Measurements from ENCODE around the gene CDH8.

CDH8 gene

DNA sequence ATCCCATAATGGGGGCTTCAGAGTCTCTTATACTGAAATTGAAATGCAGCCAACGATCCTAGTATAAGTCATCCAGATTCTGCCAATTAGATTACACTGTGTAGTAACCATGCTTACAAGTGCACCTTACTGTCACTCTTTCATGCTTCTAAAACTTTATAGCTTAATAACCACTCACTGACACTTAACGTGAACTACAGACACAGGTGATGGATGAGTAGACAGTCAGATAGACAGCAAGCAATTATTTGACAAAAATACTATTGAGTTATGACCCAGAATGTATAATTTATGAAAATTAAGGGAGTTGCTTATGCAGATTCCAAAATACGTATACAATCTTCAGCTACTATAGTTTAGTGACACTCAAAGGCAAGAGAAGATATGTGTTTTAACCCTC is 6.3 kb downstream of the CDH8 start:
- DNase-seq: no peak

DNA sequence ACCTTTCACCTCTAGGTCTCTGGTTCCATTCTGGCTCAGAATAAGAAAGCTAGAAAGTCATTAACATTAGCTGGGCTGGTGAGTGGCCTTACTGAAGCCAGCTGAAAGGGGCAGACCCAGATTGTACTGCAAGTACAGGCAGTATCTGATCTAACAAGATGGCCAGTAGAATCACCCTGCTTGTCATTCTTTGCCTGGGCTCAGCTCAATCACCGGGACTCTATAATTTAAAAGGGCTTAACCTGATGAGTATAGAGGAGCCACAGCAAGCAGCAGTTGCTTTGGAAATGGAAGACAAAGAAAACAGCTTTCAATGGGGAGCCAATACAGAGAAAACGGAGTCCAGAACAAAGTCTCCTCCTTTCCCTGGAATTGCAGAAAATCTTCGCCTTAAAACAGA is 13.6 kb downstream of the CDH8 start:
- DNase-seq: no peak

DNA sequence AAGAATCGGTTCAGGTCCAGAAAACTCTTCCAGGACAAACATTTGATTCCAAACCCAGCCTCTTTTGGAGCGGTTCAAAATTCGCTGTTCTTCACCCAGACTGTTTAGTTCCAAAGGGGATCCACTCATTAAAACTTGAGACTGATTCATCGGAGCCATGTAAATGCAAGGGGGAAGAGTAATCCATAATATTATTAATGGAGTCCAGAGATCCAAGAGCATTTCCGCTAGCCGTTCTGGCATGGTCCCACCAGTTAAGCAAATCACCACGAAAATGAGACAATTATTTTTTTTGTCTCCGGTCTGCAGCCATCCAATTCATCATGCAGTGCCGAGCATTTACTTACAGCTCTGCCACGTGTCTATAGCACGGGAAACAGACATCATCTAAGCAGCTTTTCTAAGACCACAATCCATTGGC is 15.1 kb downstream of the CDH8 start:
- no peak for DNase-seq

DNA sequence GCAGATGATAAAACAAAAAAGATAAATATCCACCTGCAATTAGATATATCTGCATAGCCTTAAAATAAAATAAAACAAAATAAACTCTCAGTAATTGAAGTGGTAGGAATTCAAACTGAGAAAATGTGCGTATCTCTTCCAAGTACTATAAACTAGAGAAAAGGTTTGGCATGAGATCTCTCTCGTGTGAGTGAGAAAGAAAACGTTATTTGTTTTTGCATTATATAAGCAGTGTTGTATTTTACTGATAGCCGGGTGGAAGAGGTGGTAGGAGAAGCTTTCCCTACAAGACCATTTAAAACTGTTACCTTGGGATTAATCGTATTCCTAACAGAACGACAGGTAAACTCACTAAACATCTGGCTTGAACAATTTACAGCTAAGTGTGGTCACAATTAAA is 15.6 kb downstream of the CDH8 start:
- no peak for DNase-seq

DNA sequence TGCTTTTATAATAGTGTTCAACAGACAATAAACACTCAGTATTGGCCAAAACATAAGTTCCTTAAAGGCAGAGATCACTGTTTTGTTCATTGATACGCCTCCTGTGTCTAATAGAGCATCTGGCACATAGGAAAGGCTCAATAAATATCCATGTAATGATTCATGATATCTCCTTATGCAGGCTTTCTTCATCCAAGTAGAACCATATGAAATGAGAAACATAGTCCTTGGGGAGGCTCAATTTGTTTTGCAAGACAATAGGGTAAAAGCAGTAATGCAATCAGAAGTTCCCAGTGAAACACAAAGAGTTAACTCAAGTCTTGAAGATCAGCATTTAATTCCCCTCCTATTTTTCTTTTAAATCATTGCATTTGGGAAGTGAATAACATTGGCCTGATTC is 16.4 kb downstream of the CDH8 start:
- no peak for DNase-seq

DNA sequence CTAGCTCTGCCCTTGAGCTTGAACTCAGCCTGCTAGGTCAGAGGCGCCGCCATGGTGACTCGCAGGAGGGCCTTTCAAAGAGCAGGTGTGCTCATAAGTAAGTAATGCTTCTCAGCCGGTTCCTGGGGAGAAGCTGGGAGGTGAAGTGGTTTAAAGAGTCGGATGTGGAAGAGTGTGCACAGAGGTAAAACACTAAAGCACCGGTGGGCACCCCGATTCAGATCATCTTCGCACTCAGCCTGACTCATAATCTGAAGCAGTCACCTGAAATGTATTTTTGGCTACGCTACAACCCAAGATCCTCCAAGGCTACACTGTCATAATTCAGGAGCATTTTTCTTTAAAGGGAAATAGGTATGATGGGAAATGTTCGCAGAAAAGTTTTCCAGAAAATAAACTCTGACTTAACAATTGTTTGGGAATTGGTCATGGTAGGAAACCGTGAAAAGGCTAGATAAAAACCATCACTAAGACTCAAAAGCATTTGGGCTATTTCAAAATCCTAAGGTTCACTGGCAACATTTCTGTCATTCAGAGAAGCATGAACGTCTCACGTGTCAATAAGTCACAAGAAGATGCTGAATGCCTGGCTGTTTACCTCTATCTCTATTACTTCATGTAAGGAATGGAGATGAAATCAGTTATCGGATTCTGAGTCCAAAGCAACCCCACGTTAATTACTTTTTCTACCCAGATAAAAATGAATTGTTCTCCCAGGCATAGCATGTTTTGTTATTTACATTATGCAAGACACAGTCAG is 17.8 kb downstream of the CDH8 start:
- no peak for DNase-seq

DNA sequence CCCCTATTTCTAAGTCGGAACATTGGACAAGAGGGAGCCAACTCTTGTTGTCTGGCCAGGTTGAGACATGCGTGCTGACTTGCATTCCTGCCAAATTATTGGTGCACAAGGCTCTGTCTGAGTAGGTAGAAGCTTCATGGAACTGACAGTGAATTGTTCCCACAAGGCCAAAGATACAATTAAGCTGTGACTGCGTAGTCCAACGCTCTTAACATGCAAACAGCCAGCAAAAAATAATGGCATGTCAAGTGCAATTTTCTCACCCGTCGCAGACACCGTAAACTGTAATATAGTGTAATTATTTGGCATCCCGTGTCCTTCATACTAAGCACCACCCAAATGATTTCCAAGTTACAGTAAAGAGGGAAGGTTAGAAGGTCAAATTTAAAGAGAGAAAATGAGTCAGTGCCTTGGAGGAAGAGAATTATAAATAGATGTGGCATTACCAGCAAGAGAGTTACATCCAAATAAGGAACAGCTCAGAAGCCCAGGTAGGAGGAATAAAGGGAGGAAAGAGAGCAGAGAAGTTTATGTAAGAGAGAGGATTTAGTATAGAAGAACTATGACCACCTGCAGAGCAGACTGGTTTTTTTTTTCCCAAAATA is 21.8 kb downstream of the CDH8 start:
- no peak for DNase-seq

DNA sequence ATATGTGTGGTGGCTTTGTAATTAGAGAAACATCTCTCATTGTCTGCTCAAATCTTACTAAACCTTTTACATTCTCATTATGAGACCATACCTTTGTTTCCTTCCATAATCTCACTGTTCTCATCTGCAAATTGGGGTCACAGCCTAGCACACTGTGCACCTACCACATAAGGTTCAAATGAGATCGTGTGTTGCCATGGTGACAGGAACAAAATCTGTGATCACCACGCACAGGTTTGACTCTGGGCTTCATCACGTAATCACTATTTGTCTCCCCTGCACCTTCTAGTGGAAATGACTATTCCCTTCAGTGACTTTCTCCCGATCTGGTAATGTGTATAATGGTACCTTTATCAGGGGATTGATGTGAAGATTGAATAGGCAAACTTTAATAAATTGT is 26.1 kb downstream of the CDH8 start:
- DNase-seq: no peak

DNA sequence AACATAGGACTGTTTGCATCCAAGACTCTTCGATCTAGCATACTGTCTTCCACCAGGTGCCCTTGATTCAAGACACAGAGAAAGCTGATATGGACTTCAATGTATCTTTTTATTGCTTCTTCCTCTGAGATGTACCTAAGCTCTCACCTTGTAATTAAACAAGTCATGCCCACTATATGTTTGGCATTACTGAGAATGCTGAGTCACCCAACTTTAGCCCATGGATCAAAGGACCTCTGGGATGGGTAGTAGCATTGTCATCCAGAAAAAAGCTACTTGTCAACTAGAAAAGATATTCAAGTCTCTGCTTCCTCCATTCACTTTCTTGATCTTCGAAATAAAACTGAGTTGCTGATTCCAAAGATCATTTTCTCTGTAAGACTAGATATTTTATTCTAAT is 37.8 kb downstream of the CDH8 start:
- no peak for DNase-seq

DNA sequence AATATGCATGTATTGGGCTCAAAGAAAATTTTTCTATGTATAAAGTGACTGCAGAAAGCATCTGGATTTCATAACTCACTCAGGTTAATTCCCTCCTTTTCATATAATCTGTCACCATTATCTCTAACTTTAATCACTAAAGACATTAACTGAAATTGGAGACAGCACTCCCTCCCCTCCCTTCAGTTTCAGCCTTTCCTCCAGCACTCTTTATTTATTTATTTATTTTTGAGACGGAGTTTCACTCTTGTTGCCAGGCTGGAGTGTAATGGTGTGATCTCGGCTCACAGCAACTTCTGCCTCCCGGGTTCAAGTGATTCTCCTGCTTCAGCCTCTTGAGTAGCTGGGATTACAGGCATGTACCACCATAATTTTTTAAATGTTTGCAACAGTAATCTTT is 43.1 kb downstream of the CDH8 start:
- no peak for DNase-seq

DNA sequence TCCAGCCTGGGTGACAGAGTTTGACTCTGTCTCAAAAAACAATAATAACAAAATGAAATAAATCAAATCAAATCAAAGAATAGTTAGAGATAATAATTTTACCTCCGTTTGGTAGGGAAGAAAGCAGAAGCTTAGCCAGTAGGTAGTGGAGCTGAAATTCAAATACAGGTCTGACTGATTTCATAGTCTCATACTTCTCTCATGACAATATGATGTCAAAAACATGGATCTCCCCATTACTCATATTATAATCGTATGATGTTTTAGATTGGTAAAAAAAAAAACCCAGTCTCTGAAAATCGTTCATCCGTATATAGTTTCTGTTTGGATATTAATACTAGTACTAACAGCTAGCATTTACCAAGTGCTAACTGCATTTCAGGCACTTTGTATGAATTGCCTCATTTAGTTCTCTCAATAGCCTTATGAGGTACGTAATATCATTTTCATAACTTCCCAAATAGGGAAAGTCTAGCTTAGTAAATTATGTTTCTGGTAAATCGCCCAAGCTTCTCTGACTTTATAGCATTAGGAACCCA is 48.7 kb downstream of the CDH8 start:
- DNase-seq: no peak

DNA sequence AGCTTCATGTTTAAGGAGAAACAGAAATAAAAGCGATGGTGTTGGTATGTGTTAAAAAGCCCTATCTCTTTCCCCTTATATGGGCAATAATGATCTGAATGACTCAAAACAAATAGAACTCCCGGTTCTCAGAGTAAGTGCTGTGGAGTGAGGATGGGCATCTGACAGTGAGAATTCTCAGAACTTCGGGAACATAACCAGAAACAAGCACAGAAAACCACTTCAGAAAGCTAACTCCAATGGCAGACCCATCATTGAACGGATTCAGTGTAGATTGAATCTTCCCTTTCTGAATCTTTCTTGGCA is 67.2 kb downstream of the CDH8 start:
- no peak for DNase-seq

DNA sequence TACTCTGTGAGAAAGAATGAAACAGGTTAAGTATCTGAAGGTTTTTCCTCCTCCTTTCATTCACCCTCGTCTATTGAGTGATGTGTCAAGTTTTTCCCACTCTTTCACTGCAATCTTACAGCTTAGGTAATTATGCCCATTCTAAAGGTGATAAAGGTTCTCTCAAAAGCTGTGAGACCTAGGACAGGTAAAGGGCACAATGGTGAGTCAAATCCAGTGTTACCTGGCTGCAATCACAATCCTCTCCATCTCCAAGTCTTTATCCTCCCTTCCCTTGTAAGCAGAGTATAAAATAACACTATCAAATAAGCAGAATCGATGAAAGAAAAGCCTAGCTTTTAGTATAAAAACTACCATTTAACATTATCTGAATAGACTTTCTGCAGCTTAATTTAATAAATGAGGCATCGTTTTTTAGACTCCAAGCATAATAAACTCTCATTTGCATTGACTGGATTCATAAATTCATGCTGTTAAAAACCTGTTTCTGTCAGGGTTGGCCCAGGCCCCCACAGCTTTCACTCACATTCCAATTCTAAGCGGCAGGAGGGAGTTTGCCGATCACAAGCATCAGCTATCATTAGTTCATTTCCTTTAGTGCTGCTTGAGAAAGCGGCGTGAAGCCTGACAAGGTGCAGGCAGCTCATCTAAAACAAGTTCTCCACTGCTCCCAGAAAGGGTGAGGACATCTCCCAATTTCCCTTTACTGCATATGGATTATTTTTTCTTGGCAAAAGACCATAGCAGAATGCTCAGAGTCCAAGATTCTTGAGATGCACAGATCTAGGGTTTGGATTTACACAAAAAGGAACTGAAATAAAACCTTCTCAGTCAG is 67.8 kb downstream of the CDH8 start:
- DNase-seq: no peak

DNA sequence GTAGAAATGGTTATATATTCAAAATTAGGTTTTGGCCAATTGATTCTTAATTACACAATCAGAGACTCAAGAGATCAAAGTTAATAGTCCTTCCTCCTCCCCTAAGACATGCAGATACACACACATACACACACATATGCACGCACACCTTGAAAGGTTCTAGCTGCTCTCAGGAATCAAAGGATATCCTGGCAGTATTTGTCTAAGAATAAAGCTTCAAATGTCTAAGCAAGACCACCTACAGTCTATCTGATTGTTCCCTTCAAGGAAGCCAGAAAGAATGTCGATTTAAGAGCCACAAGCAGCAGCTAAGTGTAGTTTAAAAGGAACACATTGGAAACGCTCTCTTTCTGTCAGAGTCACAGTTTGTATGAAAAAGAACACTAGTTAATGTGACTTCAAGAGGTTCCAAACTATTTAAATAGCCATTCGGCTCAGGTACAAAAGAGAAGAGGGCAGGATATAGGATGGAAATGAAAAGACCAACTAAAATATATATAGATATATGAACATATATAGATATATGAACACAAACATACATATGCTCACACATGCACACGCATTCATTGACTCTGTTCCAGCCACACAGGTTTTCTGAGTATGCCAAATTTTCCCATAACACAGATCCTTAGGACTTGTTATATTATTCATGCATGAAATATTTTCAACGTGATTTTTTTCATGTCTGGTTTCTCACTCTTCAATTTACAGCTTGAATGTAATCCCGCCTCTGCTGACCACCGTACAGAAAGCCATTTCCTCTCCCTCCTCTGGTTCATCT is 79.0 kb downstream of the CDH8 start:
- DNase-seq: no peak

DNA sequence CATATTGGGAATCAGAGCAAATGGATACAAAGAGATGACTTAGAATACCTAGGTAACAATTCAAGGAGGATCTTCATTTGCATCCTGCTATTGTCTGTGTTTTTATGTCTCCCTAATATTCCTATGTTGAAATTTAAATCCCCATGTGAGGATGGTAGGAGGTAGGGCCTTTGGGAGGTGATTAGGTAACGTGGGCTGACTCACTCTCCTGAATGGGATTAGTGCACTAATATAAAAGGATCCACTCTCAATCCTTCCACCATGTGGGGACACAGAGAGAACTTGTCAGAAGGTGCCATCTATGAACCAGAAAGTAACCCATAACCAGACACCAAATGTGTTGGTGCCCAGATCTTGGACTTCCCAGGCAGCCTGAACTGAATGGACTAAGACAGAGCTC is 83.4 kb downstream of the CDH8 start:
- no peak for DNase-seq

DNA sequence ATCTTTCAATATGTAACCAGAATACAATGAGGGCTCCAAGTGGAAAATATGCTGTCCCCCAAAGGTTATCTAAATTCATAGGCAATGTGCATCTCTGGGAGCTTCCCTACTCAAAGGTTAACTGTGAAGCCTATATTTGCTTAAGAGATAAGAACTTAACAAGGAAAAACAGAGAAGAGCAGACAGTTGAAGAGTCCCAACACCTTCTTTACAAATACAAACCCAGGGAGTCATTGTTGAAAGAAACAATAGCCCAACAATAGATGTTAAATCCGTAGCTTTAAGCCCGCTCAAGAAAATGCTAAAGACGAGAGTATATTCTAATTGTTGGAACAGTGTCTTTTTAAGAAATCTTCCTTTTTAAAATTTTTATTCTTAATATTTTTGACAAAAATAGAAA is 87.8 kb downstream of the CDH8 start:
- no peak for DNase-seq

DNA sequence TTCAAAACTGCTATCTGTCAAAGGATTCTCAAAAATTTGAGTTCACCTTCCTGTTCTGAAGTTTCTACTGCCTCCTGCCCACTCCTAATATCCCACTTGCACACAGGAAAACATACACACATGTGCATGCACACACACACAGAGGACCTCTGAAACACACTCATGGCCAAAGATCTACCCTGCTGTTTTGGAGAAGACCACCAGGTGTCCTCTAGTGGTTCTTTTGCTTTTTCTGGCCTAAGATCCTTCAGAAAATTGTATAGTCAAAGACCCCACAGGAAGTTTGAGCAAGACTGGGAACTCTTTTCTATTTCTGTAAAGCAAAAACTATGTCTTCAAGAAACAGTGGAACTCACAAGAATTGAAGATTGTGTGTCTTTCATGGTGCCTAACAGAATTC is 90.2 kb downstream of the CDH8 start:
- DNase-seq: no peak

DNA sequence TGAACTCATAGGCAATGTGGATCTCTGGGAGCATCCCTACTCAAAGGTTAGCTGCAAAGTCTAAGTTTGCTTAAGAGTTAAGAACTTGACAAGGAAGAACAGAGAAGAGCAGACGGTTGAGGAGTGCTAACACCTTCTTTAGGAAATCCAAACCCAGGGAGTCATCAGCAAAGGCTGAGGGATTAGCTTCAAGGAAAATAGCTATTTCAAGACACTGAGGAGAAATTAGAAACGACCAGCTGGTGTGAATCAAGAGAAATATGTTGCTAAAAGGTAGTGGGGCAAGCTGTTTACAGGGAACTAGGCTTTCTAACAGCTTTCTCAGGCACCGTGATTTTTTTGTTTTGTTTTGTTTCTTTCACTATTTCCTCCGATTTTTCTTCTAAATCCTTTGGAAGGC is 90.7 kb downstream of the CDH8 start:
- DNase-seq: no peak

DNA sequence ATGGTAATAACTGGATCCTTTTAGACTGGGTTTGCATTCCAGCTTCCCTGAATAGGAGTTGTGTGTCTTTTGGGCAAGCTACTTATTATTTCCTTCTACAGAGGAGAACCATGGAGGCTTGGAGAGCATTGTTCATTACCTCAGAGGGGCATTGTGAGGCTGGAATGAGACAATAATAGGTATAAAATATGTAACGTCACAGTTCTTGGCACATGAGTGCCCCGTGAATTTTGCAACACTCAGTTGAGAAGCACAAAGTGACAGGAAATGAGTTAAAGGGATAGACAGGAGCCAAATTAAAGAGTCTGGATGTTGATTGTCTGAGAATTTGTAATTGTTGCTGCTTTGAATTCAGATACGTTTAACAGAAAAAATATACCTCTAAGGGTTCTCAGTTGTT is 92.2 kb downstream of the CDH8 start:
- DNase-seq: no peak

DNA sequence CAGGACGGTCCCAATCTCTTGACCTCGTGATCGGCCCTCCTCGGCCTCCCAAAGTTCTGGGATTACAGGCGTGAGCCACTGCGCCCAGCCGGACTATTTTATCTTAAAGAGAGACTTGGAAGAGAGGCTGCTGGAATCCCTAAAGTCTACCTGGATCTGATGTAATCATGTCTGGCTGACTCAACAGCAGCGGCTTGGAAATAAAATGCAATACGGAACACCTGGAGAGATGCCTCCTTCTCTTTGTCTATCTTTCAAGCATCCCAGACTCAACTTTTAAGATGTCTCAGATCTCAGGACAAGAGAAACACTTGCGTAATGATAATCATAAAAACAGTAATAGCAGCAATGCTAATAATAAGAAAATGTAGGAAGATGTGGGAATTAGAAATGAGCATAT is 95.6 kb downstream of the CDH8 start:
- no peak for DNase-seq

DNA sequence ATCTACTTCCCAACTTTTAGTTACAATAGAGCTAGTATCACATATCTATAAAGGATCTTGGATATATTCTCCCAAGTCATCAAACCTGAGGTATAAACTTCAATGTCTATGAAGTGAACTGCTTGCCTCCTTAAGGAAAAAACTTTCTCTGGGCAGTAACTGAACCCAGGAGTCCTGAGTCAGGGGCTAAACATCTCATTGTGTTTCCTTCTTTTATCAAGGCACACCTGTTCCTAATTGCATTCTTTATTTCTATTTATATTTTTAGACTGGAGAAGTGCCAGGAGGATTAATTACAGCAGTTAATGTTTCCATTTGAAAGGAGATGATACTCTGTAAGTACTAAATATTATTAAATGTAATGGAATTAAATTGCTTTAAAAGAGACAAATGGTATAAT is 98.6 kb downstream of the CDH8 start:
- no peak for DNase-seq

DNA sequence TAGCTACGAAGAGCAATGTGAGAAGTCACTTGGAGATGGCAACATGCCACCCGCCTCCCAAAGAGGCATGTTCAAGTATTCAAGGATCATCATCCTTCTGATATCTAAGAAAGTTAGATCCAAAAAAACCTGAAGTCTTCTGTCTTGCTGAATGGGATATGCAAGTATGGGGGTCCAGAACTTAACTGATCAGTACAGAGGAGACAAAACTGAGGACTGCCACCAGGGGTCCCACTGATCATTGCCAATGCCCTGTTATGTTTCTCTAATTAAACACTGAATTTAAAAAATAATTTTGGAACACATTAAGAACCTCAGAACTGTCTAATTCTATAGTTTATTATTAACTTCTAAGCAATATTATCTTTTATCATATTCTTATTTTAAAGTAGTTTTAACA is 99.7 kb downstream of the CDH8 start:
- no peak for DNase-seq

DNA sequence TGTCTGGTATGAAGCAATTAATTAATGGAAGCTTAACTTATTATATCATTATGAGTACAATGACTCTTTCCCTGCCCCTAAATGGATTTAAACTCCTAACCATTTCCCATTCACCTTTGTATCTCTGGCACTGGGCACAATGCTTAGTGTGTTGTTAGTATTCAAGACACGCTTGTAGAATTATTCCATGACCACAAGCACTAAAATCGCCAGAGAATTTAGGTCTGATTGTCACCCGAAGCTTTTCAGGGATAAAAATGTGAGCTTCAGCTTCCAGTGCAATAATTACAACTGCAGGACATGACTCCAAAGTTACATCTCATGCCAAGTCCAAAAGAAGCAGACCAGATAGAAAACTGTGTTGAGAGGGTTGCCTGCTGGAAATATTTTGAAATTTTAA is 101.6 kb downstream of the CDH8 start:
- no peak for DNase-seq
